NCI-H1694 treated with DMSO at 0.1 percent for 48 hours (cell line): ENCODE data around the gene SLC6A8.
"Not testable (repeated sequence)": the region's sequence is repeated elsewhere in the genome, so short reads cannot be mapped to it uniquely, and the experiment has no call there.

Source experiments
- DNase-seq: peaks from one replicate; lab custom pipeline; 2025; lab: John Stamatoyannopoulos, UW

SLC6A8 gene

GRCh38 chrX:153693216-153694086 is 5.7 kb downstream of the SLC6A8 start:
- no peak for DNase-seq

GRCh38 chrX:153694256-153694655 is 6.5 kb downstream of the SLC6A8 start:
- DNase-seq, result not testable (repeated sequence)

- DNase-seq, result no peak
Measured at GRCh38 chrX:153694687-153695270, 7.1 kb downstream of the SLC6A8 start.

GRCh38 chrX:153696100-153696499 is 8.4 kb downstream of the SLC6A8 start:
- DNase-seq, result no peak

- not testable (repeated sequence) for DNase-seq
Measured at GRCh38 chrX:153696538-153696937, 8.8 kb downstream of the SLC6A8 start.

GRCh38 chrX:153696986-153697722 is 9.4 kb downstream of the SLC6A8 start:
- not testable (repeated sequence) for DNase-seq

- DNase-seq, result no peak
Measured at GRCh38 chrX:153697924-153698865, 10.5 kb downstream of the SLC6A8 start.

- DNase-seq, result not testable (repeated sequence)
Measured at GRCh38 chrX:153699210-153699783, 11.6 kb downstream of the SLC6A8 start.

GRCh38 chrX:153699784-153700371 is 12.2 kb downstream of the SLC6A8 start:
- not testable (repeated sequence) for DNase-seq

- no peak for DNase-seq
Measured at GRCh38 chrX:153700376-153700945, 12.7 kb downstream of the SLC6A8 start.

- no peak for DNase-seq
Measured at GRCh38 chrX:153700967-153701366, 13.2 kb downstream of the SLC6A8 start.

GRCh38 chrX:153701706-153702105 is 14.0 kb downstream of the SLC6A8 start:
- no peak for DNase-seq

- no peak for DNase-seq
Measured at GRCh38 chrX:153702336-153703035, 14.8 kb downstream of the SLC6A8 start.

GRCh38 chrX:153703036-153703370 is 15.3 kb downstream of the SLC6A8 start:
- DNase-seq, result no peak

- no peak for DNase-seq
Measured at GRCh38 chrX:153704021-153704526, 16.3 kb downstream of the SLC6A8 start.

- not testable (repeated sequence) for DNase-seq
Measured at GRCh38 chrX:153704631-153705402, 17.1 kb downstream of the SLC6A8 start.

- DNase-seq, result not testable (repeated sequence)
Measured at GRCh38 chrX:153705403-153706060, 17.8 kb downstream of the SLC6A8 start.

- no peak for DNase-seq
Measured at GRCh38 chrX:153706799-153707198, 19.1 kb downstream of the SLC6A8 start.
